BLaER1 (cell line): ENCODE results near the gene HOXB3.
"Not testable (repeated sequence)": the region's sequence is repeated elsewhere in the genome, so short reads cannot be mapped to it uniquely, and the experiment has no call there.

ENCODE experiments used
- H3K27ac ChIP-seq: shearing (Covaris generic); formaldehyde crosslinking; 2 replicates; pipeline ENCODE4 v1.8.1; 2022
- H3K27me3 ChIP-seq: shearing (Covaris generic); formaldehyde crosslinking; 2 replicates; pipeline ENCODE4 v1.8.1; 2022
- H3K36me3 ChIP-seq: shearing (Covaris generic); formaldehyde crosslinking; 2 replicates; pipeline ENCODE4 v1.8.1; 2022
- H3K4me1 ChIP-seq: shearing (Covaris generic); formaldehyde crosslinking; 2 replicates; pipeline ENCODE4 v1.8.1; 2022
- H3K4me2 ChIP-seq: shearing (Covaris generic); formaldehyde crosslinking; 2 replicates; pipeline ENCODE4 v1.8.1; 2022
- H3K4me3 ChIP-seq: shearing (Covaris generic); formaldehyde crosslinking; 2 replicates; pipeline ENCODE4 v1.8.1; 2022
- H3K9ac ChIP-seq: shearing (Covaris generic); formaldehyde crosslinking; 2 replicates; pipeline ENCODE4 v1.8.1; 2022
- H3K9me3 ChIP-seq: shearing (Covaris generic); formaldehyde crosslinking; 2 replicates; pipeline ENCODE4 v1.8.1; 2022
- H4K20me1 ChIP-seq: shearing (Covaris generic); formaldehyde crosslinking; 2 replicates; pipeline ENCODE4 v1.8.1; 2022
- Cebpa-rat ChIP-seq: shearing (Covaris generic); IDR thresholded peaks from 2 replicates; pipeline ENCODE4 v1.8.1; 2022

Gene HOXB3

GRCh38 chr17:48515925-48516900, 73.8 kb downstream of the HOXB3 start:
- Histone ChIP-seq H3K9ac (no peak overlapping the region), H3K9me3 (no peaks in the 10 kb centered on the region), H3K36me3 (no peaks in the 10 kb centered on the region), H3K27me3 (peaks cover 16% of the 10 kb centered on the region; the same call in 1 of the 2 replicates), H3K27ac (no peak overlapping the region), H4K20me1 (no peaks in the 10 kb centered on the region), H3K4me3 (no peak overlapping the region), H3K4me1 (peaks cover 8% of the 10 kb centered on the region; the same call in 1 of the 2 replicates), H3K4me2 (no peak overlapping the region)
- no peak for TF ChIP-seq Cebpa-rat

DNA sequence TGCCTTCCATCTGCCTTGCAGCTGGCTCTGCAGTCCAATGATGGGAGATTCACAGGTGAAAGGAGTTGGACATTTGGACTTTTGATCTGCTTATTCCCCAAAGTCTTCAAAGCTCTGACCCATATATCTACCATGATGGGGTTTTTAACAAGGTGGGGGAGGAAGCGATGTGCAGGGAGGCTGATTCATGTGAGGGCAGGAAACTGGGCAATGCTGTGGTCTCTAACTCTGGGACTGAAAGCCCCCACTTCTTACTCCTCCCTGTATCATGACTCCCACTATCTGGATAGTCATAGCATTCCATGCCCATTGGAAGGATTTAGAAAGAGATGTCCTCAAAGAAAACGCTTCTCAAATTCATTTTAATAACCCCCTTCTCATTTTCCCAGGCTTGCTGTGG, 75.6 kb downstream of the HOXB3 start:
- peaks cover 8% of the 10 kb centered on the region; the same call in 1 of the 2 replicates for H3K4me1 ChIP-seq
- peaks cover 13% of the 10 kb centered on the region; the same call in 1 of the 2 replicates for H3K27me3 ChIP-seq
- H3K27ac ChIP-seq: no peak overlapping the region
- TF ChIP-seq Cebpa-rat: no peak
- no peak overlapping the region for H3K9ac ChIP-seq
- no peaks in the 10 kb centered on the region for H4K20me1 ChIP-seq
- no peaks in the 10 kb centered on the region for H3K36me3 ChIP-seq
- no peak overlapping the region for H3K4me3 ChIP-seq
- H3K4me2 ChIP-seq: no peak overlapping the region
- no peaks in the 10 kb centered on the region for H3K9me3 ChIP-seq

DNA sequence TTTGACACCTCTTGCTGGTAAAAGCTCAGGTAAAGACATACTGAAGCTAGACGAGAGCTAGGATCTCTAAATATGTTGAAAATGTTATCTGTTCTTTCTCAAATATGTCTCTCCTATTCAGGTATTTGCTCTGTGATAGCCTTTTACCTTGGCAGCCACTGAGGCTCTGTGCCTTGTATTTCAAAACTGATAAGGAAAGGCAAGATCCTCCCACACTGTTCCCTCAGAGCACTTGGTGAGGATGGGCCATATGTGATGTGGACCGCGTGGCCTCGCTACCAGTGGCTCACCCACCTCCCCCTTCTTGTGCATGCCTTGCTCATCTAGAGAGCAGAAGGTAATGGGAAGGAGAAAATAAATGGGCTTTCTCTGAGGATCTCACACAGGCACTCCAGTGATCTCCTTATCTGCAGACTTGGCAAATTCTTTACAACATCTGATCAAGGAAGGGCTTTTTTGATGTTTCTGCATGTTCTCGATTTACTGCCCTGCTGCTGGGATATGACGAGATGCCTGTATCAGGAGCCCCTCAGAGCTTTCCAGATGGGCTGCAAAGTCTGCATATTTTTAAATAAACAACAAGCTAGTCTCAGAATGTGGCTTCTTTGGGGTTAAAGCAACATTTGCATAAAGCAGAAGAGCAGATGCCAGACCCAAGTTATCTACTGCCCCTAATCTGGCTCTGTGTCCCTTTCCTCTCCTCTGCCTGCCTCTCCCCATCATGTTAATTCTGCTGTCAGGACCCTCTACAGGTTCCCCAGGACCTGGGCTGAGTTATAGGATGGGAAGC, 76.2 kb downstream of the HOXB3 start:
- Histone ChIP-seq H4K20me1 (no peaks in the 10 kb centered on the region), H3K4me1 (peaks cover 8% of the 10 kb centered on the region; the same call in 1 of the 2 replicates), H3K27me3 (0 out of 2 replicates have a peak, but pooled peaks cover 12% of the 10 kb centered on the region), H3K27ac (no peak overlapping the region), H3K9me3 (no peaks in the 10 kb centered on the region), H3K36me3 (no peaks in the 10 kb centered on the region), H3K4me2 (peak overlapping the region; percentile 5; the same call in 1 of the 2 replicates), H3K4me3 (no peak overlapping the region), H3K9ac (no peak overlapping the region)
- no peak for TF ChIP-seq Cebpa-rat

DNA sequence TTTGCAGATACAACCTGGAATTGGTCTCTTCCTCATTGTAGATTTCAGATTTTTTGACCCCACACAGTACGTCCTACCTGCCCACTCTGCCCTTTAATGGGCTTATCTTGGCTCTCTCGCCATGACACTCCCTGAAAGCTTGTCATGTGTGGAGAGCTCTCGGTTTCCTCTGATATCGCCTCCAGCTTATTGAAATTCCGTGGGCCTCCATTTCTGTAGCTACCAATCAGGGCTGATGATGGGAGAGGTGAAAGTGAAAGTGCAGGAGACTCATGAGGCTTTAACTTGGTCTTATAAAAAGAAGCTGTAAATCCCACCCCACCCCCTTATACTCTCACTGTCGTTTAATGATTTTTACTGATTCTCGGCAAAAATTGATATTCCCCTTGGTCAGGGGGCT, 76.9 kb downstream of the HOXB3 start:
- Histone ChIP-seq H3K9me3 (no peaks in the 10 kb centered on the region), H3K9ac (no peak overlapping the region), H3K36me3 (no peaks in the 10 kb centered on the region), H4K20me1 (no peaks in the 10 kb centered on the region), H3K4me1 (peaks cover 8% of the 10 kb centered on the region; the same call in 1 of the 2 replicates), H3K27me3 (0 out of 2 replicates have a peak, but pooled peaks cover 12% of the 10 kb centered on the region), H3K4me2 (peak overlapping the region; percentile 5), H3K27ac (no peak overlapping the region), H3K4me3 (no peak overlapping the region)
- no peak for TF ChIP-seq Cebpa-rat

GRCh38 chr17:48510761-48511604, 79.1 kb downstream of the HOXB3 start:
- Histone ChIP-seq H3K9me3 (no peaks in the 10 kb centered on the region), H3K27ac (no peak overlapping the region), H3K4me1 (peaks cover 8% of the 10 kb centered on the region; the same call in 1 of the 2 replicates), H3K4me2 (no peak overlapping the region), H3K36me3 (no peaks in the 10 kb centered on the region), H3K27me3 (0 out of 2 replicates have a peak, but pooled peaks cover 5% of the 10 kb centered on the region), H3K9ac (no peak overlapping the region), H3K4me3 (no peak overlapping the region), H4K20me1 (no peaks in the 10 kb centered on the region)
- TF ChIP-seq Cebpa-rat: no peak

GRCh38 chr17:48510381-48510760, 79.7 kb downstream of the HOXB3 start:
- TF ChIP-seq Cebpa-rat: no peak
- Histone ChIP-seq H3K4me1 (peaks cover 8% of the 10 kb centered on the region; the same call in 1 of the 2 replicates), H3K27me3 (0 out of 2 replicates have a peak, but pooled peaks cover 5% of the 10 kb centered on the region), H3K4me2 (no peak overlapping the region), H3K9me3 (no peaks in the 10 kb centered on the region), H3K27ac (no peak overlapping the region), H3K4me3 (no peak overlapping the region), H4K20me1 (no peaks in the 10 kb centered on the region), H3K9ac (no peak overlapping the region), H3K36me3 (no peaks in the 10 kb centered on the region)

GRCh38 chr17:48509708-48510107, 80.3 kb downstream of the HOXB3 start:
- H3K27ac ChIP-seq, H3K9me3 ChIP-seq, H3K4me2 ChIP-seq, H3K9ac ChIP-seq, H3K27me3 ChIP-seq, H3K4me1 ChIP-seq, H4K20me1 ChIP-seq, H3K4me3 ChIP-seq, H3K36me3 ChIP-seq: not testable (repeated sequence)

DNA sequence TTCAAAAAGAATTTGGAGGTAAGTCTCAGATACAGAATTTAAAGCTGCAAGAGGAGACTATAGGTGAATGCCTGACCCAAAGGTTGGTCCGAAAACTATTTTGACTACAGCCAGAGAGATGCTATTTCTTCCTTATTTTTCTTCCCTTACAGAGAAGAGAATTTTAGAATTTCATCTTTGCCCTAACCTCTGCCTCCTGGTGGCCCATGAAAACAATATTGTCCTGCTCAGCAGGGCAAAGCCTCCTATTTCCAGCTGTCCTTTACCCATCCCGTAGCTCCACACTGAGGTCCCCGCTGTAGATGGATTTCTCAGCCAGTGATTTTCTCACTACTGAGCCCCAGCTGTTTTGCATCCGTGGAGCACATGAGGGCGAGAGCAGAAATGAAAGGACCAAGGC, 83.8 kb downstream of the HOXB3 start:
- H3K9me3 ChIP-seq: no peaks in the 10 kb centered on the region
- no peak for TF ChIP-seq Cebpa-rat
- no peak overlapping the region for H3K4me2 ChIP-seq
- H3K27me3 ChIP-seq: no peaks in the 10 kb centered on the region
- H4K20me1 ChIP-seq: no peaks in the 10 kb centered on the region
- no peak overlapping the region for H3K27ac ChIP-seq
- H3K4me1 ChIP-seq: no peaks in the 10 kb centered on the region
- no peaks in the 10 kb centered on the region for H3K36me3 ChIP-seq
- H3K4me3 ChIP-seq: no peak overlapping the region
- no peak overlapping the region for H3K9ac ChIP-seq

GRCh38 chr17:48505788-48506187, 84.3 kb downstream of the HOXB3 start:
- H3K4me3 ChIP-seq: no peak overlapping the region
- no peaks in the 10 kb centered on the region for H4K20me1 ChIP-seq
- no peak overlapping the region for H3K27ac ChIP-seq
- H3K9me3 ChIP-seq: no peaks in the 10 kb centered on the region
- no peaks in the 10 kb centered on the region for H3K36me3 ChIP-seq
- TF ChIP-seq Cebpa-rat: no peak
- no peak overlapping the region for H3K4me2 ChIP-seq
- H3K9ac ChIP-seq: no peak overlapping the region
- no peaks in the 10 kb centered on the region for H3K4me1 ChIP-seq
- no peaks in the 10 kb centered on the region for H3K27me3 ChIP-seq
